Measurements from ENCODE around the gene FBXO36.

- TF ChIP-seq CTCF (conservative IDR thresholded peaks at IDR 0.05; ENCODE audit: low read depth, low read length) (no peak), USF2 (IDR thresholded peaks at IDR 0.05; ENCODE audit: low read depth, low read length) (no peak), POLR2A (IDR thresholded peaks at IDR 0.05; ENCODE audit: low read depth, low read length) (no peak), SMC3 (IDR thresholded peaks at IDR 0.05; ENCODE audit: low read depth, low read length) (no peak), ELK1 (IDR thresholded peaks at IDR 0.05; ENCODE audit: borderline replicate concordance, low read depth, low read length) (no peak), MXI1 (IDR thresholded peaks at IDR 0.05; ENCODE audit: borderline replicate concordance, low read depth, low read length) (peak; percentile 34; the same call in 1 of the 2 replicates), MAZ (IDR thresholded peaks at IDR 0.05; ENCODE audit: borderline replicate concordance, low read depth, low read length) (peak; percentile 87), RAD21 (IDR thresholded peaks at IDR 0.05; ENCODE audit: low read length) (no peak), RFX5 (IDR thresholded peaks at IDR 0.05; ENCODE audit: low read depth, low read length) (no peak)
These were observed 333 bp upstream of the FBXO36 start, which contains the start of gene TRIP12 for GRCh38 chr2:229921892-229922448.

Measured in IMR-90 (cell line).